ENCODE data around the gene UIMC1.

UIMC1 gene

GRCh38 chr5:176979669-176980068 lies 26.9 kb downstream of the UIMC1 start:
- no peaks in the 10 kb centered on the region for H3K79me2 ChIP-seq (ENCODE audit: insufficient read depth, low read length)
- peaks cover 23% of the 10 kb centered on the region; the same call in 1 of the 2 replicates for H3K36me3 ChIP-seq (ENCODE audit: insufficient read depth, low read length)

GRCh38 chr5:176965633-176966032 lies 40.9 kb downstream of the UIMC1 start:
- Histone ChIP-seq H2AFZ (ENCODE audit: low read length) (no peak overlapping the region), H3K36me3 (ENCODE audit: insufficient read depth, low read length) (peaks cover 30% of the 10 kb centered on the region; the same call in 1 of the 2 replicates), H3K4me3 (ENCODE audit: low read length, poor library complexity, severe bottlenecking) (no peak overlapping the region)

More at GRCh38 chr5:176979669-176980068, 26.9 kb downstream of the UIMC1 start:
- H3K9me2 ChIP-seq (replicated peaks; ENCODE audit: low read depth, low read length), result no peaks in the 10 kb centered on the region
- no peaks in the 10 kb centered on the region for H3K9me3 ChIP-seq (ENCODE audit: insufficient read depth, low read depth, low read length)
- H3K4me3 ChIP-seq (ENCODE audit: low read length, poor library complexity, severe bottlenecking), result no peak overlapping the region
- no peaks in the 10 kb centered on the region for H3F3A ChIP-seq (ENCODE audit: low read depth)
- TF ChIP-seq EZH2phosphoT487 (IDR thresholded peaks at IDR 0.05; ENCODE audit: borderline replicate concordance) (no peak), CTCF (conservative IDR thresholded peaks at IDR 0.05; ENCODE audit: low read length) (no peak)
- no peak overlapping the region for H3K4me2 ChIP-seq (ENCODE audit: low read depth, low read length, poor library complexity, severe bottlenecking)
- H3K4me1 ChIP-seq (ENCODE audit: insufficient read depth, low read length, poor library complexity, severe bottlenecking), result no peaks in the 10 kb centered on the region
- no peak overlapping the region for H2AFZ ChIP-seq (ENCODE audit: low read length)
- H4K20me1 ChIP-seq (ENCODE audit: insufficient read depth, low read length, poor library complexity, severe bottlenecking), result no peaks in the 10 kb centered on the region
- H3K27me3 ChIP-seq (ENCODE audit: insufficient read depth, low read length, poor library complexity, severe bottlenecking), result no peaks in the 10 kb centered on the region
- no peak overlapping the region for H3K9ac ChIP-seq (ENCODE audit: low read depth, low read length, poor library complexity, severe bottlenecking)

GRCh38 chr5:176959051-176959450 lies 47.5 kb downstream of the UIMC1 start:
- Histone ChIP-seq H3K9me2 (replicated peaks; ENCODE audit: low read depth, low read length) (no peaks in the 10 kb centered on the region), H3F3A (ENCODE audit: low read depth) (no peaks in the 10 kb centered on the region), H3K79me2 (ENCODE audit: insufficient read depth, low read length) (no peaks in the 10 kb centered on the region)

More at GRCh38 chr5:176965633-176966032, 40.9 kb downstream of the UIMC1 start:
- Histone ChIP-seq H3F3A (ENCODE audit: low read depth) (no peaks in the 10 kb centered on the region), H4K20me1 (ENCODE audit: insufficient read depth, low read length, poor library complexity, severe bottlenecking) (no peaks in the 10 kb centered on the region), H3K4me1 (ENCODE audit: insufficient read depth, low read length, poor library complexity, severe bottlenecking) (no peaks in the 10 kb centered on the region), H3K9me2 (replicated peaks; ENCODE audit: low read depth, low read length) (no peaks in the 10 kb centered on the region), H3K79me2 (ENCODE audit: insufficient read depth, low read length) (no peaks in the 10 kb centered on the region), H3K27me3 (ENCODE audit: insufficient read depth, low read length, poor library complexity, severe bottlenecking) (no peaks in the 10 kb centered on the region), H3K9ac (ENCODE audit: low read depth, low read length, poor library complexity, severe bottlenecking) (no peak overlapping the region), H3K9me3 (ENCODE audit: insufficient read depth, low read depth, low read length) (no peaks in the 10 kb centered on the region), H3K4me2 (ENCODE audit: low read depth, low read length, poor library complexity, severe bottlenecking) (no peak overlapping the region)
- TF ChIP-seq EZH2phosphoT487 (IDR thresholded peaks at IDR 0.05; ENCODE audit: borderline replicate concordance), result no peak
- no peak for TF ChIP-seq CTCF (conservative IDR thresholded peaks at IDR 0.05; ENCODE audit: low read length)

More at GRCh38 chr5:176959051-176959450, 47.5 kb downstream of the UIMC1 start:
- Histone ChIP-seq H3K27me3 (ENCODE audit: insufficient read depth, low read length, poor library complexity, severe bottlenecking) (no peaks in the 10 kb centered on the region), H3K4me1 (ENCODE audit: insufficient read depth, low read length, poor library complexity, severe bottlenecking) (no peaks in the 10 kb centered on the region), H3K4me2 (ENCODE audit: low read depth, low read length, poor library complexity, severe bottlenecking) (no peak overlapping the region), H3K9me3 (ENCODE audit: insufficient read depth, low read depth, low read length) (no peaks in the 10 kb centered on the region), H2AFZ (ENCODE audit: low read length) (no peak overlapping the region), H3K4me3 (ENCODE audit: low read length, poor library complexity, severe bottlenecking) (no peak overlapping the region), H4K20me1 (ENCODE audit: insufficient read depth, low read length, poor library complexity, severe bottlenecking) (no peaks in the 10 kb centered on the region), H3K9ac (ENCODE audit: low read depth, low read length, poor library complexity, severe bottlenecking) (no peak overlapping the region), H3K36me3 (ENCODE audit: insufficient read depth, low read length) (no peaks in the 10 kb centered on the region)
- TF ChIP-seq CTCF (conservative IDR thresholded peaks at IDR 0.05; ENCODE audit: low read length) (peak; percentile 43), EZH2phosphoT487 (IDR thresholded peaks at IDR 0.05; ENCODE audit: borderline replicate concordance) (no peak)
